Fibroblast of lung (primary cell): ENCODE results near the gene ENOX1. TPM values are rescaled to one million over a fixed set of nuclear protein-coding genes. Genes with fewer than 3 reads are reported as not detected.

ENCODE experiments used
- DNase-seq, 2 donors: peaks; one replicate each; pipeline versions ENCODE4 v3.0.0 to v3.0.0-alpha.2; 2010; ENCODE audit warnings: low read depth in 2 of 2
- H2AFZ ChIP-seq: 2 replicates; pipeline ENCODE4 v1.5.1; 2012; ENCODE audit warnings: low read length, control low read depth, inconsistent platforms
- H3K27ac ChIP-seq: 2 replicates; pipeline ENCODE4 v1.5.1; 2011; ENCODE audit warnings: low read length, control low read depth; ENCODE audit not compliant: insufficient read depth
- H3K27me3 ChIP-seq: 2 replicates; pipeline ENCODE4 v1.5.1; 2011; ENCODE audit warnings: mild to moderate bottlenecking, low read length; ENCODE audit not compliant: control insufficient read depth, insufficient read depth
- H3K36me3 ChIP-seq: 2 replicates; pipeline ENCODE4 v1.5.1; 2011; ENCODE audit warnings: low read length; ENCODE audit not compliant: control insufficient read depth, insufficient read depth
- H3K4me1 ChIP-seq: 2 replicates; pipeline ENCODE4 v1.5.1; 2011; ENCODE audit warnings: low read length; ENCODE audit not compliant: control insufficient read depth, insufficient read depth; ENCODE audit errors: extremely low read depth
- H3K4me2 ChIP-seq: 2 replicates; pipeline ENCODE4 v1.5.1; 2011; ENCODE audit warnings: low read length, control low read depth; ENCODE audit not compliant: insufficient read depth; ENCODE audit errors: extremely low read depth
- H3K4me3 ChIP-seq, 4 experiments: fragments of 200-600 bp in 1 of 4; sonication (generic) in 1 of 4; replicated peaks in 1 of 4; 2 replicates each; pipeline ENCODE4 v1.5.1; 2011 to 2016; ENCODE audit warnings: low read length in 4 of 4, low read depth in 3 of 4, mild to moderate bottlenecking in 3 of 4, control low read depth in 2 of 4, inconsistent platforms in 1 of 4, mixed read lengths in 1 of 4; ENCODE audit not compliant: insufficient read depth in 1 of 4; ENCODE audit errors: control extremely low read depth in 1 of 4
- H3K79me2 ChIP-seq: 2 replicates; pipeline ENCODE4 v1.5.1; 2012; ENCODE audit warnings: mild to moderate bottlenecking, low read length, inconsistent platforms; ENCODE audit not compliant: control insufficient read depth, insufficient read depth
- H3K9ac ChIP-seq: 2 replicates; pipeline ENCODE4 v1.5.1; 2011; ENCODE audit warnings: mild to moderate bottlenecking, low read length, control low read depth; ENCODE audit not compliant: insufficient read depth
- H3K9me3 ChIP-seq: 2 replicates; pipeline ENCODE4 v1.5.1; 2012; ENCODE audit warnings: low read depth, low read length; ENCODE audit not compliant: control insufficient read depth, insufficient read depth
- H4K20me1 ChIP-seq: 2 replicates; pipeline ENCODE4 v1.5.1; 2011; ENCODE audit warnings: low read length; ENCODE audit not compliant: control insufficient read depth, insufficient read depth; ENCODE audit errors: extremely low read depth
- CTCF ChIP-seq, 2 donors: IDR thresholded peaks in 1 of 2; conservative IDR thresholded peaks in 1 of 2; 1 replicate in 1 of 2; 2 replicates in 1 of 2; pipeline ENCODE4 v1.5.1; 2011 to 2012; ENCODE audit warnings: low read length in 2 of 2, control low read depth in 1 of 2, inconsistent platforms in 1 of 2, low read depth in 1 of 2, mild to moderate bottlenecking in 1 of 2
- EZH2 ChIP-seq: IDR thresholded peaks from 2 replicates; pipeline ENCODE4 v1.5.1; 2012; ENCODE audit warnings: low read length, control low read depth, mild to moderate bottlenecking; ENCODE audit errors: missing control alignments
- polyA plus RNA-seq, 2 donors: library from polyadenylated mRNA; depleted of rRNA in 1 of 2; stranded (reverse) in 1 of 2; unstranded in 1 of 2; fragments of >200 nt; gene quantifications; 2 replicates each; pipeline ENCODE4 v1.2.1, GENCODE V29; 2011 to 2012; ENCODE audit warnings: missing spikeins in 1 of 2
- total RNA-seq: library from RNA; depleted of rRNA; stranded (reverse); fragments of >200 nt; gene quantifications from 2 replicates; pipeline ENCODE4 v1.2.1, GENCODE V29; 2014

ENOX1 gene
- total and polyA plus RNA-seq, 2 donors (not counting 1 experiment from before 2014, with no cell fraction given), result 3.5 to 7.6 TPM

GRCh38 chr13:43279696-43280095 lies 507.1 kb downstream of the ENOX1 start:
- Histone ChIP-seq H3K4me3 (no peak overlapping the region), H3K27ac (no peak overlapping the region)
- TF ChIP-seq EZH2, result no peak
- TF ChIP-seq CTCF (conservative IDR thresholded peaks at IDR 0.05 in 1 of 2, IDR thresholded peaks at IDR 0.05 in 1 of 2; ENCODE audit: low read depth in 1 of 2, low read length in 2 of 2), result no peak

DNA sequence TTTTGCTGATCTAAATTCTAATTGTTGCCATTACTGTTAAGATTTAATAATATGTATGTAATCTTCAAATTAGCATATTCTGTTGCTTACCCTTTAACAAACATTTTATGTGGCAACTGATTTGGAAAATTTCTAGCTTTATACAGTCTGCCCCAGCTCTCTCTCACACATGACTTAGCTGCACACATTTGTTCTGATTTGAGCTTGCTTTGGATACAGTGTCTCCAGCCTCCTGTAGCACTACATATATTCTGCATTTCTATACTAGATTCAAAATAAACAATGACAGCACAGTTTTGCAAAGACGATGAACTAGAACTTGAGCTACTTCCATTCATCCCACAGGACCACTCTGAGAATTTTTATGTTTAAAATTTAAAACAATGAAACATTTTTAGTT lies 508.6 kb downstream of the ENOX1 start:
- no peak for DNase-seq
- no peak overlapping the region for H3K9ac ChIP-seq
- H3K4me3 ChIP-seq, result no peak overlapping the region
- no peak overlapping the region for H3K27ac ChIP-seq
- TF ChIP-seq EZH2 (no peak), CTCF (conservative IDR thresholded peaks at IDR 0.05 in 1 of 2, IDR thresholded peaks at IDR 0.05 in 1 of 2; ENCODE audit: low read depth in 1 of 2, low read length in 2 of 2) (no peak)
- no peaks in the 10 kb centered on the region for H3K9me3 ChIP-seq
- H3K4me2 ChIP-seq, result no peak overlapping the region
- no peak overlapping the region for H2AFZ ChIP-seq
- H4K20me1 ChIP-seq, result no peaks in the 10 kb centered on the region
- H3K79me2 ChIP-seq, result no peaks in the 10 kb centered on the region
- H3K27me3 ChIP-seq, result no peaks in the 10 kb centered on the region
- H3K4me1 ChIP-seq, result no peaks in the 10 kb centered on the region
- no peaks in the 10 kb centered on the region for H3K36me3 ChIP-seq

More at GRCh38 chr13:43279696-43280095, 507.1 kb downstream of the ENOX1 start:
- H3K9ac ChIP-seq, result no peak overlapping the region
- no peak overlapping the region for H3K4me2 ChIP-seq
- H2AFZ ChIP-seq, result no peak overlapping the region
- DNase-seq, result no peak
- no peaks in the 10 kb centered on the region for H4K20me1 ChIP-seq
- no peaks in the 10 kb centered on the region for H3K27me3 ChIP-seq
- no peaks in the 10 kb centered on the region for H3K36me3 ChIP-seq
- H3K79me2 ChIP-seq, result no peaks in the 10 kb centered on the region
- H3K9me3 ChIP-seq, result no peaks in the 10 kb centered on the region
- H3K4me1 ChIP-seq, result peaks cover 4% of the 10 kb centered on the region

GRCh38 chr13:43277142-43277541 lies 509.6 kb downstream of the ENOX1 start:
- no peaks in the 10 kb centered on the region for H3K79me2 ChIP-seq
- H3K27me3 ChIP-seq, result no peaks in the 10 kb centered on the region
- H3K4me2 ChIP-seq, result no peak overlapping the region
- H3K9me3 ChIP-seq, result no peaks in the 10 kb centered on the region
- no peak for DNase-seq
- H3K4me3 ChIP-seq, result no peak overlapping the region
- H2AFZ ChIP-seq, result no peak overlapping the region
- H3K4me1 ChIP-seq, result no peaks in the 10 kb centered on the region
- H4K20me1 ChIP-seq, result no peaks in the 10 kb centered on the region
- no peak overlapping the region for H3K9ac ChIP-seq
- TF ChIP-seq EZH2, result no peak
- TF ChIP-seq CTCF (conservative IDR thresholded peaks at IDR 0.05 in 1 of 2, IDR thresholded peaks at IDR 0.05 in 1 of 2; ENCODE audit: low read depth in 1 of 2, low read length in 2 of 2), result no peak
- no peaks in the 10 kb centered on the region for H3K36me3 ChIP-seq
- H3K27ac ChIP-seq, result no peak overlapping the region
